BE2C (cell line): ENCODE results near the gene ZNF575.

Source experiments
- DNase-seq: peaks from one replicate; pipeline ENCODE4 v3.0.0-alpha.2; 2020
- H3K27me3 ChIP-seq: fragments of 250-450 bp; sonication (Bioruptor Pico); 2 replicates; pipeline ENCODE4 v1.5.1; 2020; ENCODE audit warnings: mild to moderate bottlenecking
- H3K36me3 ChIP-seq: fragments of 250-450 bp; sonication (Bioruptor Pico); 2 replicates; pipeline ENCODE4 v1.5.1; 2020; ENCODE audit warnings: mild to moderate bottlenecking
- H3K4me1 ChIP-seq: fragments of 250-450 bp; sonication (Bioruptor Pico); 2 replicates; pipeline ENCODE4 v1.5.1; 2020
- H3K4me3 ChIP-seq: 2 replicates; pipeline ENCODE4 v1.5.1; 2011; ENCODE audit warnings: low read depth, low read length
- H3K9me3 ChIP-seq: fragments of 250-450 bp; sonication (Bioruptor Pico); 2 replicates; pipeline ENCODE4 v1.5.1; 2020
- TF ChIP-seq, protein P1 (sequence below): IDR thresholded peaks from 2 replicates; pipeline ENCODE4 v1.5.1; 2012; ENCODE audit warnings: mild to moderate bottlenecking, low read depth, low read length

ZNF575 gene

DNA sequence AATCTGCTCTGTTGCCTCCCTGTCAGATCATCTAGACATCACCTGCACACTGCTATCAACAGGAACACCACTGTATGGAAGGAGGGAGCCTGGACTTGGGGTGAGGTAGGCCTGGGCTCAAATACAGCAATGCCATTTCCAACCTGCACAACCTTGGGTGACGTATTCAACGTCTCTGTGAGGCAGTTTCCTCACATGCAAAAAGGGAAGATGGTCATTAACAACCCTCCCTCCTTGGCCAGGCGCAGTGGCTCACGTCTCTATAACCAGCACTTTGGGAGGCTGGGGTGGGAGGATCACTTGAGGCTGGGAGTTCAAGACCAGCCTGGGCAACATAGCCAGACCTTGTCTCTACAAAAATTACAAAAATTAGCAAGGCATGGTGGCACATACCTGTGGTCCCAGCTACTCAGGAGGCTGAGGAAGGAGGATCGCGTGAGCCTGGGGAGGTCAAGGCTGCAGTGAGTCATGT lies 29.3 kb downstream of the ZNF575 start:
- TF ChIP-seq, protein P1, sequence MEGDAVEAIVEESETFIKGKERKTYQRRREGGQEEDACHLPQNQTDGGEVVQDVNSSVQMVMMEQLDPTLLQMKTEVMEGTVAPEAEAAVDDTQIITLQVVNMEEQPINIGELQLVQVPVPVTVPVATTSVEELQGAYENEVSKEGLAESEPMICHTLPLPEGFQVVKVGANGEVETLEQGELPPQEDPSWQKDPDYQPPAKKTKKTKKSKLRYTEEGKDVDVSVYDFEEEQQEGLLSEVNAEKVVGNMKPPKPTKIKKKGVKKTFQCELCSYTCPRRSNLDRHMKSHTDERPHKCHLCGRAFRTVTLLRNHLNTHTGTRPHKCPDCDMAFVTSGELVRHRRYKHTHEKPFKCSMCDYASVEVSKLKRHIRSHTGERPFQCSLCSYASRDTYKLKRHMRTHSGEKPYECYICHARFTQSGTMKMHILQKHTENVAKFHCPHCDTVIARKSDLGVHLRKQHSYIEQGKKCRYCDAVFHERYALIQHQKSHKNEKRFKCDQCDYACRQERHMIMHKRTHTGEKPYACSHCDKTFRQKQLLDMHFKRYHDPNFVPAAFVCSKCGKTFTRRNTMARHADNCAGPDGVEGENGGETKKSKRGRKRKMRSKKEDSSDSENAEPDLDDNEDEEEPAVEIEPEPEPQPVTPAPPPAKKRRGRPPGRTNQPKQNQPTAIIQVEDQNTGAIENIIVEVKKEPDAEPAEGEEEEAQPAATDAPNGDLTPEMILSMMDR, result no peak
- H3K4me3 ChIP-seq, result no peak overlapping the region
- H3K36me3 ChIP-seq, result no peaks in the 10 kb centered on the region
- H3K27me3 ChIP-seq, result no peaks in the 10 kb centered on the region
- no peaks in the 10 kb centered on the region for H3K4me1 ChIP-seq
- no peak for DNase-seq
- H3K9me3 ChIP-seq, result no peaks in the 10 kb centered on the region

DNA sequence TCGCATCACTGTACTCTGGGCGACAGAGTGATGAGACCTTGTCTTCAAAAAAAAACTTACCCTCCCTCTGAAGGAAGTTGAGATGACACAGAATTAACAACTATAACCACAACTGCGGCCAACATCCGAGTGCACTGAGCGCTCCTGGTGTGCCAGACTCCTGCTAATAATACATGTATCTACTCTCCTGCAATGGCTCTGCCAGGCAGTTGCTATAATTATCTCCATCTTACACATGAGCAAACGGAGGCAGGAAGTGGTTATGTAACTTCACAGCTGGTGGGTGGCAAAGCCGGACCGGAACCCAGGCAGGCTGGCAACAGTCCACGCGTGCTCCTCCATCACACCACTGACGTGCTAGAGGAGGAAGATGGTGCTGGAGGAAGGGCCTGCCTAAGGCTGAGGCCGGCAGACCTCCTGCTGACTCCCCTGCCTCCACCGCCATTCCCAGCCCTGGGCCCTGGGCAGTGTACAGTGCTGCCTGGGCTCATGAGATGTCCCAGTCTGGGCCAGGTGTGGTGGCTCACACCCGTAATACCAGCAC lies 29.8 kb downstream of the ZNF575 start:
- no peaks in the 10 kb centered on the region for H3K36me3 ChIP-seq
- H3K4me1 ChIP-seq, result no peaks in the 10 kb centered on the region
- no peaks in the 10 kb centered on the region for H3K27me3 ChIP-seq
- no peak for DNase-seq
- no peaks in the 10 kb centered on the region for H3K9me3 ChIP-seq
- TF ChIP-seq, protein P1, result no peak
- no peak overlapping the region for H3K4me3 ChIP-seq

DNA sequence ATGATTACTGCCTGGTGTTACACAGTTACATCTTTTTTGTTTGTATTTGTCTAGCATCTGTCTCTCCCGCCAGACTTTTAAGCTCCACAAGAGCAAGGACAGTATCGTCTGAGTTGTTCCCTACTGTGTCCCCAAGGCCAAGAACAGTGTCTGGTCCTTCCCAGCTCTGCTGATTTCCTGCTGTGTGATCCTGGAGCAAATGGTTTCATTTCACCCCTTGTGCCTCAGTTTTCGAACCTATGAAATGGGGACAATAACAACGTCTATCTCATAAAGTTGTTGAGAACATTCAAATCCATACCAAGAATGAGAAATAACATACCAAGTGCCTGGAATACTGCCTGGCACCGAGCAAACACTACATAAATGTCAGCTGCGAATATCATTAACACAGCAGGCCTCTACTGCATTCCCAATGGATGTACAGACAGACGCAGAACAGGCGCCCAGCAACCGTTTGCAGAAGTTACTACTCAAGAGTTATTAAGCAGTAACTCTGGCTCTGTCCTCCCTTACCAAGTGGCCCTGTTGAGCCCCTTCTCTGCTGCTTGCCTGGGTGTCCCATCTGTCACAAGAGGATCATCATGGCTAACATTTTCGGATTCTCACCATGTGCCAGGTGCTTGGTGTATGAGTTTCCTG lies 30.9 kb downstream of the ZNF575 start:
- no peaks in the 10 kb centered on the region for H3K9me3 ChIP-seq
- no peak for DNase-seq
- H3K27me3 ChIP-seq, result no peaks in the 10 kb centered on the region
- no peaks in the 10 kb centered on the region for H3K36me3 ChIP-seq
- no peak overlapping the region for H3K4me3 ChIP-seq
- TF ChIP-seq, protein P1, result no peak
- H3K4me1 ChIP-seq, result no peaks in the 10 kb centered on the region

- TF ChIP-seq, protein P1, result no peak
- no peaks in the 10 kb centered on the region for H3K9me3 ChIP-seq
- no peak overlapping the region for H3K4me3 ChIP-seq
- no peaks in the 10 kb centered on the region for H3K27me3 ChIP-seq
- no peaks in the 10 kb centered on the region for H3K4me1 ChIP-seq
- H3K36me3 ChIP-seq, result no peaks in the 10 kb centered on the region
- no peak for DNase-seq
Observed at GRCh38 chr19:43564800-43565199, 31.8 kb downstream of the ZNF575 start.

GRCh38 chr19:43569657-43570056 lies 36.7 kb downstream of the ZNF575 start:
- TF ChIP-seq, protein P1, result no peak
- Histone ChIP-seq H3K4me1 (no peaks in the 10 kb centered on the region), H3K36me3 (no peaks in the 10 kb centered on the region), H3K4me3 (no peak overlapping the region), H3K27me3 (no peaks in the 10 kb centered on the region), H3K9me3 (no peaks in the 10 kb centered on the region)
- no peak for DNase-seq

DNA sequence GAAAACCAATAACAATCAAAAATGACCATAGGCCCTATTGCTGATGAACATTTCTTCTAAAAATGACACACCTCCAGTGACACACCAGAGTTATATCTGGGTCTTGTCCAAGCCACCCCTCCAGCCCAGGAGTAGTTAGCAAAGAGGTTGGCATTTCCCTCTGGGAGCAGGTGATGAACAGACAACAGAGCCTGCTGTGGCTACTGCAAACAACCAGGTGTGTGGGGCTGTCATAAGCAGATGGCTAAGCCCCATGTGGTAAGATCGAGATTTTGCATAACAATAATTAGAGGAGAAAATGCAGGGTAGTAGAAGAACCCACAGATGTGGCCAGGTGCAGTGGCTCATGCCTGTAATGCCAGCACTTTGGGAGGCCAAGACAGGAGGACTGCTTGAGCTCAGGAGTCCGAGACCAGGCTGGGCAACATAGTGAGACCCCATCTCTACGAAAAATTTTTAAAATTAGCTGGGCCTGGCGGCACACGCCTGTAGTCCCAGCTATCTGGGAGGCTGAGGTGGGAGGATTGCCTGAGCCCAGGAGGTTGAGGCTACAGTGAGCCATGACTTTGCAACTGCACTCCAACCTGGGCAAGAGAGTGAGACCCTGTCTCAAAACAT lies 37.3 kb downstream of the ZNF575 start:
- Histone ChIP-seq H3K4me3 (no peak overlapping the region), H3K9me3 (no peaks in the 10 kb centered on the region), H3K36me3 (no peaks in the 10 kb centered on the region), H3K27me3 (no peaks in the 10 kb centered on the region), H3K4me1 (no peaks in the 10 kb centered on the region)
- no peak for DNase-seq
- TF ChIP-seq, protein P1, result no peak
